Muscle of leg (tissue), 11 donors: ENCODE data around the gene ACAD10. TPM values are rescaled to one million over a fixed set of nuclear protein-coding genes. Genes with fewer than 3 reads are reported as not detected.

ENCODE experiments used
- DNase-seq: peaks from one replicate; pipeline ENCODE4 v3.0.0; 2013
- H3K27ac ChIP-seq: one replicate; pipeline ENCODE4 v1.5.1; 2013; ENCODE audit warnings: mild to moderate bottlenecking, low read length, control low read depth
- H3K27me3 ChIP-seq: one replicate; pipeline ENCODE4 v1.6.1; 2013; ENCODE audit warnings: low read length; ENCODE audit not compliant: control insufficient read depth, insufficient read depth
- H3K36me3 ChIP-seq: one replicate; pipeline ENCODE4 v1.6.1; 2013; ENCODE audit warnings: low read length; ENCODE audit not compliant: control insufficient read depth, insufficient read depth
- H3K4me1 ChIP-seq: one replicate; pipeline ENCODE4 v1.6.1; 2013; ENCODE audit warnings: low read length; ENCODE audit not compliant: control insufficient read depth, insufficient read depth
- H3K4me3 ChIP-seq: one replicate; pipeline ENCODE4 v1.5.1; 2013; ENCODE audit warnings: low read length, control low read depth
- H3K9me3 ChIP-seq: replicated peaks from 2 replicates; pipeline ENCODE4 v1.6.1; 2013; ENCODE audit warnings: low read depth, low read length; ENCODE audit not compliant: control insufficient read depth
- WGBS: methylation state at CpG from one replicate; pipeline ENCODE4 v1.1.5; 2013; ENCODE audit warnings: missing lambda C conversion rate; ENCODE audit not compliant: insufficient coverage; 5-methylcytosine and 5-hydroxymethylcytosine counted together
- polyA plus RNA-seq, 8 donors: library from polyadenylated mRNA; unstranded; fragments of 120-200 nt; gene quantifications; one replicate each; pipeline versions ENCODE4 v1.2.1 to v1.2.3, GENCODE V29; 2013; ENCODE audit warnings: inconsistent platforms in 1 of 8, low replicate concordance in 1 of 8; ENCODE audit not compliant: insufficient read length in 8 of 8, insufficient read depth in 1 of 8
- total RNA-seq: library from RNA; stranded (reverse); fragments of 120-200 nt; gene quantifications from one replicate; pipeline ENCODE4 v1.2.4, GENCODE V29; 2013

Gene ACAD10
- total and polyA plus RNA-seq, 9 donors = 11.4 to 20.2 (median 15.8) TPM

GRCh38 chr12:111686574-111687105 lies 787 bp downstream of the ACAD10 start:
- Histone ChIP-seq H3K4me1 (peaks cover 7% of the 10 kb centered on the region), H3K9me3 (no peaks in the 10 kb centered on the region), H3K27ac (no peak overlapping the region), H3K36me3 (peaks cover 14% of the 10 kb centered on the region), H3K27me3 (no peaks in the 10 kb centered on the region), H3K4me3 (peak overlapping the region; percentile 85)
- no peak for DNase-seq
- WGBS = 23% methylated on average over 11 of the region's 15 CpGs

- no peak overlapping the region for H3K27ac ChIP-seq
- DNase-seq = no peak
- peaks cover 11% of the 10 kb centered on the region for H3K36me3 ChIP-seq
- no peaks in the 10 kb centered on the region for H3K27me3 ChIP-seq
- H3K4me3 ChIP-seq = no peak overlapping the region
- peaks cover 7% of the 10 kb centered on the region for H3K4me1 ChIP-seq
- no peaks in the 10 kb centered on the region for H3K9me3 ChIP-seq
- no CpG with 5 or more reads among the region's 2 CpGs for WGBS
Measured at GRCh38 chr12:111687255-111687654, 1.4 kb downstream of the ACAD10 start.

- H3K27ac ChIP-seq = no peak overlapping the region
- H3K27me3 ChIP-seq = no peaks in the 10 kb centered on the region
- H3K36me3 ChIP-seq = peaks cover 9% of the 10 kb centered on the region
- H3K4me1 ChIP-seq = peaks cover 7% of the 10 kb centered on the region
- no peak for DNase-seq
- 100% methylated on average over 1 of the region's 10 CpGs for WGBS
- H3K9me3 ChIP-seq = no peaks in the 10 kb centered on the region
- no peak overlapping the region for H3K4me3 ChIP-seq
Measured at GRCh38 chr12:111687952-111688351, 2.1 kb downstream of the ACAD10 start.

GRCh38 chr12:111691262-111691661 lies 5.4 kb downstream of the ACAD10 start:
- no peak for DNase-seq
- no peaks in the 10 kb centered on the region for H3K27me3 ChIP-seq
- H3K27ac ChIP-seq = no peak overlapping the region
- peaks cover 37% of the 10 kb centered on the region for H3K36me3 ChIP-seq
- H3K4me3 ChIP-seq = no peak overlapping the region
- WGBS = 96% methylated on average over 3 of the region's 3 CpGs
- peaks cover 4% of the 10 kb centered on the region for H3K4me1 ChIP-seq
- H3K9me3 ChIP-seq = no peaks in the 10 kb centered on the region

- Histone ChIP-seq H3K27ac (no peak overlapping the region), H3K4me1 (no peaks in the 10 kb centered on the region), H3K36me3 (peaks cover 37% of the 10 kb centered on the region), H3K9me3 (no peaks in the 10 kb centered on the region), H3K4me3 (no peak overlapping the region), H3K27me3 (no peaks in the 10 kb centered on the region)
- DNase-seq = no peak
- WGBS = 73% methylated on average over 4 of the region's 15 CpGs
Measured at GRCh38 chr12:111692575-111693210, 6.8 kb downstream of the ACAD10 start.

GRCh38 chr12:111693818-111694217 lies 8.0 kb downstream of the ACAD10 start:
- no peaks in the 10 kb centered on the region for H3K27me3 ChIP-seq
- no peak for DNase-seq
- no peak overlapping the region for H3K4me3 ChIP-seq
- WGBS = 90% methylated on average over 5 of the region's 5 CpGs
- no peaks in the 10 kb centered on the region for H3K9me3 ChIP-seq
- no peak overlapping the region for H3K27ac ChIP-seq
- H3K4me1 ChIP-seq = no peaks in the 10 kb centered on the region
- H3K36me3 ChIP-seq = peaks cover 46% of the 10 kb centered on the region

- Histone ChIP-seq H3K36me3 (peaks cover 58% of the 10 kb centered on the region), H3K27me3 (no peaks in the 10 kb centered on the region), H3K4me1 (no peaks in the 10 kb centered on the region), H3K4me3 (no peak overlapping the region), H3K9me3 (no peaks in the 10 kb centered on the region), H3K27ac (no peak overlapping the region)
- no peak for DNase-seq
- 100% methylated on average over 1 of the region's 2 CpGs for WGBS
Measured at GRCh38 chr12:111699962-111700361, 14.1 kb downstream of the ACAD10 start.

GRCh38 chr12:111705672-111706071 lies 19.8 kb downstream of the ACAD10 start:
- no peak for DNase-seq
- no peak overlapping the region for H3K27ac ChIP-seq
- no peaks in the 10 kb centered on the region for H3K9me3 ChIP-seq
- peaks cover 69% of the 10 kb centered on the region for H3K36me3 ChIP-seq
- WGBS = 52% methylated on average over 2 of the region's 5 CpGs
- H3K4me3 ChIP-seq = no peak overlapping the region
- no peaks in the 10 kb centered on the region for H3K4me1 ChIP-seq
- no peaks in the 10 kb centered on the region for H3K27me3 ChIP-seq

GRCh38 chr12:111706145-111706544 lies 20.3 kb downstream of the ACAD10 start:
- Histone ChIP-seq H3K27ac (no peak overlapping the region), H3K27me3 (no peaks in the 10 kb centered on the region), H3K9me3 (no peaks in the 10 kb centered on the region), H3K4me3 (no peak overlapping the region), H3K36me3 (peaks cover 67% of the 10 kb centered on the region), H3K4me1 (no peaks in the 10 kb centered on the region)
- WGBS = 58% methylated on average over 2 of the region's 6 CpGs
- DNase-seq = no peak

- Histone ChIP-seq H3K27me3 (no peaks in the 10 kb centered on the region), H3K36me3 (peaks cover 56% of the 10 kb centered on the region), H3K27ac (peak overlapping the region; percentile 54), H3K4me1 (peaks cover 9% of the 10 kb centered on the region), H3K9me3 (no peaks in the 10 kb centered on the region), H3K4me3 (no peak overlapping the region)
- DNase-seq = peak; percentile 46
- 72% methylated on average over 4 of the region's 4 CpGs for WGBS
Measured at GRCh38 chr12:111715279-111715678, 29.4 kb downstream of the ACAD10 start.
